ENCODE results near the gene WDR46. TPM values are rescaled to one million over a fixed set of nuclear protein-coding genes. Genes with fewer than 3 reads are reported as not detected.

WDR46 gene
- total and polyA plus RNA-seq, 10 of the 15 experiments (the other 5 are each of a cell fraction or from before 2014, with no cell fraction given), result 10.1 to 147 (median 86.0) TPM

DNA sequence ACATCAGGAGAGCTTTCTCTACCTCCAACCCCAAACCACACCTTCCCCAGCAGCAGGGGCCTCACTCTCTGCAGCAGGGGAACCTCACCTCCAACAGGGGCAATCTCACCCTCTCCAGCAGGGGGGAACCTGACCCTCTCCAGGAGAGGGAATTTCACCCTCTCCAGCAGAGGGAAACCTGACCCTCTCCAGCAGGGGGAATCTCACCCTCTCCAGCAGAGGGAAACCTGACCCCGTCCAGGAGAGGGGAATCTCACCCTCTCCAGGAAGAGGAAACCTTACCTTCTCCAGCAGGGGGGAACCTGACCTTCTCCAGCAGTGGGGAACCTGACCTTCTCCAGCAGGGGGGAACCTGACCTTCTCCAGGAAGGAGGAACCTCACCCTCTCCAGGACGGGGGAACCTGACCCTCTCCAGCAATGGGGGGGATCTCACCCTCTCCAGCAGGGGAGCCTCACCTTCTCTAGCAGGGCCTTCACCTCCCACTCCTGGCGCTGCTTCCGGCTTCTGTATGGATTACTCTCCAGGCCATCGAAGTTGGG, 9.0 kb downstream of the WDR46 start (continued):
- no peak for TF ChIP-seq BACH1 (IDR thresholded peaks at IDR 0.05; ENCODE audit: borderline replicate concordance)

DNA sequence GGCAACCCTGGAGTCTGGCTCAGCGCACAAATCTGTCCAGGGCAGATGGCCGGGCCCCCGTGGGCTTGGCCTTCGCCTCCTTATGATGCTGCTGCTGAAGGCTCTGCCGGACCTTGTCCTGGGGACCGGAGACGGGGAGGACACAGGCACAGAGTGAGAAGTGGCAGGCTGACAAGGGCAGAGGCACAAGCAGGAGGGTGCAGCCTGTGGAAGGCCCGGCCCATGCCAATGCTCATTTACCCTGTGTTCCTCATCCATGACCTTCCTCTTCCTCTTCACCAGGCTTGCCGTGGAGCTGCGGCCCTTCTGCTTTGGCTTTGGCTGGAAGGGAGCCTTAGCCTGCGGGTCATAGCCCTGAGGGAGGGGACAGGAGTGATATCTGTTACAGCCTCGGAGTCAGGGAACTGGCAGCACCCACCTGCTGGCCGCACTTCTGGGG, 9.8 kb downstream of the WDR46 start:
- Histone ChIP-seq H3K27me3 (replicated peaks in 1 of 2; ENCODE audit: control insufficient read depth in 2 of 2, insufficient read depth in 2 of 2, low read length in 1 of 2) (no peaks in the 10 kb centered on the region), H2AFZ (ENCODE audit: control insufficient read depth, low read depth, low read length) (no peak overlapping the region), H3K36me3 (ENCODE audit: control insufficient read depth in 2 of 2, insufficient read depth in 2 of 2, low read length in 1 of 2) (peaks cover 25 to 29% of the 10 kb centered on the region in 2 experiments), H3K27ac (ENCODE audit: control insufficient read depth, insufficient read depth) (no peak overlapping the region), H3K79me2 (ENCODE audit: control insufficient read depth, insufficient read depth, low read length) (peaks cover 31% of the 10 kb centered on the region), H3K9ac (ENCODE audit: control insufficient read depth, insufficient read depth, low read length) (no peak overlapping the region), H3K9me3 (replicated peaks; ENCODE audit: control insufficient read depth, insufficient read depth, low read length) (no peaks in the 10 kb centered on the region), H4K20me1 (ENCODE audit: control insufficient read depth, insufficient read depth) (peaks cover 6% of the 10 kb centered on the region), H3K4me3 (no peak overlapping the region), H3K4me2 (ENCODE audit: control insufficient read depth, insufficient read depth) (no peak overlapping the region), H3K4me1 (ENCODE audit: control insufficient read depth, insufficient read depth, low read length) (peaks cover 22% of the 10 kb centered on the region)
- TF ChIP-seq ASH2L (IDR thresholded peaks at IDR 0.05; ENCODE audit: borderline replicate concordance, low read depth), result no peak
- TF ChIP-seq, protein P1, sequence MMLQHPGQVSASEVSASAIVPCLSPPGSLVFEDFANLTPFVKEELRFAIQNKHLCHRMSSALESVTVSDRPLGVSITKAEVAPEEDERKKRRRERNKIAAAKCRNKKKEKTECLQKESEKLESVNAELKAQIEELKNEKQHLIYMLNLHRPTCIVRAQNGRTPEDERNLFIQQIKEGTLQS (IDR thresholded peaks at IDR 0.05; ENCODE audit: borderline replicate concordance, extremely low read depth, low read depth, low read length), result no peak
- SMC1A ChIA-PET (ENCODE audit: uncharacterized antibody, unreplicated experiment), result interaction anchor here (3.6 kb wide), 1 partner anchor 10 kb away, joined by 25 read pairs; the partner anchor contains the start of genes PFDN6 and WDR46
- no TSS peak for BruUV-seq (replicated peaks)
- DNase-seq (ENCODE audit: low read depth, low spot score) (no peak), FAIRE-seq (no peak), ATAC-seq (no peak)
- in situ Hi-C loops (cut with MboI), result no loop called here
- intact Hi-C loops (cut with micrococcal nuclease; ENCODE audit: unreplicated experiment), result loop anchor here (5.0 kb wide), 1 partner anchor 113 kb away; the partner anchor contains the start of gene KIFC1
- WGBS (ENCODE audit: insufficient coverage, insufficient replicate concordance, low lambda C conversion rate, missing lambda C conversion rate), result 88% methylated on average over 13 of the region's 13 CpGs
- RAD21 ChIA-PET (ENCODE audit: unreplicated experiment), result no interaction called here
- CTCF ChIA-PET, result interaction anchor here (1.7 to 3.9 kb wide), 3 partner anchors 30 to 152 kb away, joined by 3 to 22 read pairs (median 5); no protein-coding TSS in a partner anchor
- POLR2A ChIA-PET, result interaction anchor here (3.4 to 3.9 kb wide), 2 partner anchors 10 to 18 kb away, joined by 19 to 38 read pairs; partner anchors contain the start of genes PFDN6 and WDR46

Data from GM12878 (cell line).